Spleen (tissue), 11 donors: ENCODE data around the gene TMEM256. TPM values are rescaled to one million over a fixed set of nuclear protein-coding genes. Genes with fewer than 3 reads are reported as not detected.
A peak's percentile ranks its signal among the peaks of the same experiment; 100 is the strongest.

ENCODE experiments used
- DNase-seq: peaks from one replicate; pipeline ENCODE4 v3.0.0-alpha.2; 2020
- H3K27ac ChIP-seq, 8 donors: fragments of 200-600 bp; sonication (generic) in 7 of 8; 1 replicate in 4 of 8; 2 replicates in 4 of 8; pipeline versions ENCODE4 v1.5.0 to v1.8.0; 2016 to 2021; ENCODE audit warnings: inconsistent platforms in 4 of 8, mild to moderate bottlenecking in 4 of 8, moderate library complexity in 1 of 8
- H3K27me3 ChIP-seq, 7 donors: fragments of 200-600 bp; sonication (generic) in 6 of 7; replicated peaks in 1 of 7; 1 replicate in 4 of 7; 2 replicates in 3 of 7; pipeline versions ENCODE4 v1.5.0 to v1.8.0; 2016 to 2021; ENCODE audit warnings: inconsistent platforms in 3 of 7, mild to moderate bottlenecking in 1 of 7
- H3K36me3 ChIP-seq, 6 donors: fragments of 200-600 bp; sonication (generic) in 5 of 6; 1 replicate in 4 of 6; 2 replicates in 2 of 6; pipeline versions ENCODE4 v1.5.0 to v1.8.0; 2016 to 2021; ENCODE audit warnings: inconsistent platforms in 2 of 6
- H3K4me1 ChIP-seq, 6 donors: fragments of 200-600 bp; sonication (generic) in 5 of 6; 1 replicate in 3 of 6; 2 replicates in 3 of 6; pipeline versions ENCODE4 v1.5.0 to v1.8.0; 2016 to 2021; ENCODE audit warnings: inconsistent platforms in 3 of 6
- H3K4me3 ChIP-seq, 8 donors: fragments of 200-600 bp; sonication (generic) in 7 of 8; 1 replicate in 4 of 8; 2 replicates in 4 of 8; pipeline versions ENCODE4 v1.5.0 to v1.8.0; 2016 to 2021; ENCODE audit warnings: inconsistent platforms in 4 of 8, mild to moderate bottlenecking in 4 of 8, moderate library complexity in 2 of 8
- H3K9me3 ChIP-seq, 8 donors: fragments of 200-600 bp; sonication (generic) in 7 of 8; 1 replicate in 4 of 8; 2 replicates in 4 of 8; pipeline versions ENCODE4 v1.5.0 to v1.8.0; 2016 to 2021; ENCODE audit warnings: inconsistent platforms in 4 of 8
- CTCF ChIP-seq, 11 experiments: fragments of 200-600 bp in 7 of 11; fragments of 450-650 bp in 4 of 11; sonication (generic) in 4 of 11; IDR thresholded peaks in 8 of 11; conservative IDR thresholded peaks in 3 of 11; 1 replicate in 7 of 11; 2 replicates in 4 of 11; pipeline versions ENCODE4 v1.4.0 to v1.8.0; 2016 to 2021; ENCODE audit warnings: antibody characterized with exemption in 11 of 11, inconsistent platforms in 4 of 11, mild to moderate bottlenecking in 1 of 11
- POLR2A ChIP-seq, 3 donors: fragments of 450-650 bp; IDR thresholded peaks; one replicate each; pipeline ENCODE4 v1.5.1; 2017; ENCODE audit warnings: antibody characterized with exemption in 3 of 3, mild to moderate bottlenecking in 1 of 3
- POLR2AphosphoS5 ChIP-seq, 3 donors: sonication (generic); formaldehyde crosslinking; IDR thresholded peaks; one replicate each; pipeline ENCODE4 v1.5.1; 2017; ENCODE audit warnings: antibody characterized with exemption in 3 of 3
- WGBS, 5 donors: extraction: QIAGEN DNeasy Blood & Tissue Kit in 3 of 5; methylation state at CpG; one replicate each; pipeline versions ENCODE4 v1.1.5 to v1.1.7; 2013 to 2018; 5-methylcytosine and 5-hydroxymethylcytosine counted together
- intact Hi-C: fragments of 100-400 bp; cut with DNase I; formaldehyde crosslinking; loops from one replicate; pipeline ENCODE4 v1.15.0; 2023; ENCODE audit warnings: low total_unique reads
- polyA plus RNA-seq, 3 donors: library from polyadenylated mRNA; stranded (reverse); fragments of 200-250 nt; gene quantifications; one replicate each; pipeline ENCODE4 v1.2.1, GENCODE V29; 2013
- total RNA-seq, 7 donors: library from RNA; depleted of rRNA in 3 of 7; stranded (reverse); fragments of >200 nt in 3 of 7; fragmentation: NEBNext Ultra II Directional in 4 of 7; extraction: Animal tissue kit (Norgen Biotek cat#: 25700) in 4 of 7; gene quantifications; one replicate each; pipeline versions ENCODE4 v1.1.0 to v1.2.1, GENCODE V29; 2016 to 2021
- donor health status: healthy with polysubstance abuse.
- donor health status: DM: no; HTN: no; CAD: no; lungs with moderate emphysema.
- donor health status: DM: no; HTN: no; CAD: no.
- donor health status: Bipolar disorder and iron deficiency.
- donor health status: healthy.
- donor health status: DM: no; HTN: no; CAD: no.
- donor health status: DM: yes; HTN: yes; CAD: no.

Gene TMEM256
- total and polyA plus RNA-seq, 10 donors: 39.1 to 193 (median 54.3) TPM

GRCh38 chr17:7408863-7409262 is 5.0 kb upstream of the TMEM256 start:
- Histone ChIP-seq H3K27me3 (peaks cover 0 to 30% (median 7%) of the 10 kb centered on the region in 7 donors), H3K4me3 (peak overlapping the region in 1 of 8 donors; percentile 22), H3K4me1 (peaks cover 0 to 25% (median 9%) of the 10 kb centered on the region in 6 donors), H3K27ac (no peak overlapping the region), H3K9me3 (no peaks in the 10 kb centered on the region), H3K36me3 (no peaks in the 10 kb centered on the region)
- TF ChIP-seq POLR2A (IDR thresholded peaks at IDR 0.05) (no peak), POLR2AphosphoS5 (IDR thresholded peaks at IDR 0.05) (no peak), CTCF (IDR thresholded peaks at IDR 0.05 in 8 of 11, conservative IDR thresholded peaks at IDR 0.05 in 3 of 11) (no peak)
- intact Hi-C loops: no loop called here
- 82 to 89% (median 87%) methylated on average over 1 to 6 of the region's 6 CpGs for WGBS, 5 donors
- DNase-seq: no peak

GRCh38 chr17:7408252-7408727 is 4.4 kb upstream of the TMEM256 start:
- WGBS, 5 donors: 60 to 82% (median 68%) methylated on average over 36 to 58 of the region's 58 CpGs
- no peak for DNase-seq

DNA sequence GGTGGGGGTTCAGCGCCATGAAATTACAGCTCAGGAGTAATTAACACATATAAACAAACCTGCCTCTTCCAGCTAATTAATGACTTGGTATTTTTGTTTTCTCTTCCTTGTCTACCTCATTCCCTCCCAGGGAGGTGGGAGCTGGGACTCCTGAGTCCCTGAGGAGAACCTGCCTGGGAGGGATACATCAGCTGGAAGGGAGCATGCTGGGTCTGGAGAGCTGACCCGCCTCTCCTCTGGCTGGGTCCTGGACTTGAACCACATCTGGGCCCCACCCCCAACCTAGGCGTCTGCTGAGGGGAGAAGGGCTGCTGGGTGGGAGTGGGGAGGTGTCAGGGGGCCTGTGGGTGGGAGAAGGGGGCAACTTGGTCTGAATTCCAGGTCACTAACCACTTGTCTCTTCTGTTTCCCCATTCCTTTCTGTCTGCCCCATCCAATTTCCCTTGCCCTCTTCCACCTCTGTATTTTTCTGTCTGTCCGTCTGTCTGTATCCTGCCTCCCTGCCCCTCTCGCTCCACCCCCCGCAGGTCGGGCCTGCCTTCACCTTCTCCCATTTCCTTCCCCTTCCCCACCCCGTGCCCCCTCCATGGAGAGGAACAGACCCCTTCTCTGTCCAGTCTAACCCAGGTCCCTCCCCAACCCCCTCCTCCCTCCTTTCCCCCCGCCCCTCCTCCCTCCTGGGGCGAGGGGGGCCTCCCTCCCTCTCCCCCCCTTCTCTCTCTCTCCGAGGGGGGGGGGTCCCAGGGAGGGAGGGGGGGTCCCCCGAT is 3.8 kb upstream of the TMEM256 start, which contains the start of gene NLGN2:
Gene NLGN2, plus strand, starts transcription at position 361 of the 767 bp plus-strand sequence. CDS start 411 bp downstream, outside the sequence.
- TF ChIP-seq CTCF (IDR thresholded peaks at IDR 0.05 in 8 of 11, conservative IDR thresholded peaks at IDR 0.05 in 3 of 11) (no peak), POLR2AphosphoS5 (IDR thresholded peaks at IDR 0.05) (no peak), POLR2A (IDR thresholded peaks at IDR 0.05) (no peak)
- Histone ChIP-seq H3K27me3 (peaks cover 0 to 30% (median 7%) of the 10 kb centered on the region in 7 donors), H3K4me3 (peak within 1 kb of the TSS in 1 of 8 donors; percentile 22), H3K4me1 (peaks cover 6 to 35% (median 19%) of the 10 kb centered on the region in 6 donors), H3K36me3 (no peaks in the 10 kb centered on the region), H3K9me3 (no peaks in the 10 kb centered on the region), H3K27ac (no peak within 1 kb of the TSS)
- intact Hi-C loops: no loop called here
- DNase-seq: no peak
- WGBS, 5 donors: 42 to 60% (median 46%) methylated on average over 8 to 11 of the region's 12 CpGs

More at GRCh38 chr17:7408252-7408727, 4.4 kb upstream of the TMEM256 start:
- no peak overlapping the region for H3K27ac ChIP-seq
- H3K27me3 ChIP-seq: peaks cover 0 to 30% (median 7%) of the 10 kb centered on the region in 7 donors
- H3K36me3 ChIP-seq: no peaks in the 10 kb centered on the region
- TF ChIP-seq POLR2AphosphoS5 (IDR thresholded peaks at IDR 0.05) (no peak), CTCF (IDR thresholded peaks at IDR 0.05 in 8 of 11, conservative IDR thresholded peaks at IDR 0.05 in 3 of 11) (no peak), POLR2A (IDR thresholded peaks at IDR 0.05) (no peak)
- peak overlapping the region in 1 of 8 donors; percentile 22 for H3K4me3 ChIP-seq
- no peaks in the 10 kb centered on the region for H3K9me3 ChIP-seq
- intact Hi-C loops: no loop called here
- peaks cover under 1 to 29% (median 13%) of the 10 kb centered on the region in 6 donors for H3K4me1 ChIP-seq

GRCh38 chr17:7407082-7407481 is 3.2 kb upstream of the TMEM256 start:
- intact Hi-C loops: no loop called here
- H3K4me1 ChIP-seq: peaks cover 8 to 41% (median 25%) of the 10 kb centered on the region in 6 donors
- no peaks in the 10 kb centered on the region for H3K36me3 ChIP-seq
- TF ChIP-seq POLR2AphosphoS5 (IDR thresholded peaks at IDR 0.05): no peak
- TF ChIP-seq CTCF (IDR thresholded peaks at IDR 0.05 in 8 of 11, conservative IDR thresholded peaks at IDR 0.05 in 3 of 11): no peak
- TF ChIP-seq POLR2A (IDR thresholded peaks at IDR 0.05): no peak
- WGBS, 5 donors: 87 to 94% (median 90%) methylated on average over 13 of the region's 13 CpGs
- peaks cover 0 to 30% (median 7%) of the 10 kb centered on the region in 7 donors for H3K27me3 ChIP-seq
- H3K27ac ChIP-seq: no peak overlapping the region
- no peak overlapping the region for H3K4me3 ChIP-seq
- H3K9me3 ChIP-seq: no peaks in the 10 kb centered on the region
- DNase-seq: no peak
